HTR-8/SVneo (cell line): Measurements from ENCODE around the gene PDHX.
"Not testable (repeated sequence)": the region's sequence is repeated elsewhere in the genome, so short reads cannot be mapped to it uniquely, and the experiment has no call there.

ENCODE experiments used
- DNase-seq: peaks from one replicate; pipeline ENCODE4 v3.0.0; 2011; ENCODE audit warnings: low spot score, mixed read lengths; ENCODE audit not compliant: insufficient read length
- FAIRE-seq: peaks from 2 replicates; lab custom pipeline; 2011; peaks lifted over from hg19 to GRCh38; lab: Jason Lieb, UNC

The PDHX gene

GRCh38 chr11:34909955-34910354 is 6.5 kb upstream of the PDHX start:
- FAIRE-seq, result no peak
- DNase-seq, result no peak

- no peak for FAIRE-seq
Observed at GRCh38 chr11:34910817-34911216, 5.6 kb upstream of the PDHX start.

DNA sequence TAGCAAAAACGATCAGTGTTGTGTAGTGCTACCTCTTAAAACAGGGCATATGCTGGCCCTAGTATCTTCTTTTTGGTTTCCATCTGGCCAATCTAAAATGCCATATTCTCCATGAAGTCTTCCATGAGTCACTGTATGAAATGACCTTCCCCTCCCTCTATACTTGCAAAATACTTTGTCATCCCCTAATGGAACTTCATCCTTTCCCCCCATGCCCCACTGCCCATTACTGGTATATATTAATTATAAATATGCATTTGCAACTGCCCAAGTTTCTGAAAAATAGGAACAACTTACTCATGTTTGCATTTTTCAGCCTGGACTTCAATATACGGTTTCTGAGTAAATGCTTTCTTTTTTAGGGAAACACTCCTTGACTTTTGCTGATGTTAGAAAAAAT is 4.7 kb upstream of the PDHX start:
- DNase-seq, result no peak

More at GRCh38 chr11:34910817-34911216, 5.6 kb upstream of the PDHX start:
- no peak for DNase-seq

GRCh38 chr11:34913556-34913955 is 2.9 kb upstream of the PDHX start:
- DNase-seq, FAIRE-seq: not testable (repeated sequence)

More for the DNA sequence above, 4.7 kb upstream of the PDHX start:
- FAIRE-seq, result no peak

GRCh38 chr11:34915136-34916014 is 1.0 kb upstream of the PDHX start:
- DNase-seq (peak; percentile 20), FAIRE-seq (no peak)

- DNase-seq, result peak; percentile 21
- FAIRE-seq, result no peak
Observed at GRCh38 chr11:34916843-34917770, 689 bp downstream of the PDHX start.

- DNase-seq (no peak), FAIRE-seq (no peak)
Observed at GRCh38 chr11:34921156-34921555, 4.7 kb downstream of the PDHX start.

GRCh38 chr11:34924714-34925113 is 8.3 kb downstream of the PDHX start:
- no peak for FAIRE-seq
- no peak for DNase-seq

- no peak for FAIRE-seq
- DNase-seq, result peak; percentile 25
Observed at GRCh38 chr11:34926101-34926830, 9.8 kb downstream of the PDHX start.

DNA sequence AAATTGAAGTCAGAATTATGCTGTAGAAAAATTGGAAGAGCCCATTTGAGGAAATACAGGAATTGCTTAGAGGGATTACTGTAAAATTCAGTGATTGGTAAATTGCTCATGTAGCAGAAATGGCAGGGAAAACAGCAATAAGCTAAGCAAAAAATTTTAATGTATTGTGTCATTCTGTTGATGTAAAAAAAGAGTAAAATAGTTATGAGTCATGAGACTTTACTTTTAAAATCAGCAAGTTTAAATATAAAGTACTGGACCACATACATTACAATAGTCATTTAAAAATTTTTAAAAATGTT is 10.4 kb downstream of the PDHX start:
- FAIRE-seq (no peak), DNase-seq (no peak)

DNA sequence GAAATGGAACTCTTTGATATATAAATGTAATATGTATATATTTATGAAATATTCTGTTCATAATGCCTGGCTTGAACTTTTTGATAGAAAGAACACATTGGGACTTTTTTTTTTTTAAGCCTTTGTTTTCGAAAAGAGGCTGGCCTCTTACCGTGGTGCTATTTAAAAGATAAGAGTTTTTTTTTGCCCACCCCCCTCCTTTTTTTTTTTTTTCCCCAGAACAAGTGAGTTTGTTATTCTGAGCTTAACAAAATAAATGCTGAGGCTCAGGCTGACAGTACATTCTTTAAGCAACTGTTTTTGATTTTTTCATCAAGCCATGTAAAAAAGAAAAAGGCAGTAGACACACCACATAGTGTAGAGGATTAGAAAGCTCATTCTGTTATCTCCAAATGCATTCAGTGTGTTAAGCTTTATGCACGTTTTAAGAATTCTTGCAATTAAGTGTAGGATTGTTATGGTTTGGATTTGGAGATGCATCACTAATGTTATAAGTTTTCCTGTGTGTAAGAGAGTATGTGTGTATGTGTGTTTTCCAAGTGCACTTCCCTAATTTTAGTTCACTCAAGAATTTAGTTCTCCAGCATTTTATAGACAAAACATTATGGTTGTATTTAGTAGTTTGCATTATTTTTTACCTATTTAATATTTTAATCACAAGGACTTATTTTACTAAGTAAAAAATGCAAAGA is 12.0 kb downstream of the PDHX start:
- DNase-seq, result no peak
- FAIRE-seq, result no peak

- DNase-seq, result no peak
- no peak for FAIRE-seq
Observed at GRCh38 chr11:34928960-34929680, 12.7 kb downstream of the PDHX start.

DNA sequence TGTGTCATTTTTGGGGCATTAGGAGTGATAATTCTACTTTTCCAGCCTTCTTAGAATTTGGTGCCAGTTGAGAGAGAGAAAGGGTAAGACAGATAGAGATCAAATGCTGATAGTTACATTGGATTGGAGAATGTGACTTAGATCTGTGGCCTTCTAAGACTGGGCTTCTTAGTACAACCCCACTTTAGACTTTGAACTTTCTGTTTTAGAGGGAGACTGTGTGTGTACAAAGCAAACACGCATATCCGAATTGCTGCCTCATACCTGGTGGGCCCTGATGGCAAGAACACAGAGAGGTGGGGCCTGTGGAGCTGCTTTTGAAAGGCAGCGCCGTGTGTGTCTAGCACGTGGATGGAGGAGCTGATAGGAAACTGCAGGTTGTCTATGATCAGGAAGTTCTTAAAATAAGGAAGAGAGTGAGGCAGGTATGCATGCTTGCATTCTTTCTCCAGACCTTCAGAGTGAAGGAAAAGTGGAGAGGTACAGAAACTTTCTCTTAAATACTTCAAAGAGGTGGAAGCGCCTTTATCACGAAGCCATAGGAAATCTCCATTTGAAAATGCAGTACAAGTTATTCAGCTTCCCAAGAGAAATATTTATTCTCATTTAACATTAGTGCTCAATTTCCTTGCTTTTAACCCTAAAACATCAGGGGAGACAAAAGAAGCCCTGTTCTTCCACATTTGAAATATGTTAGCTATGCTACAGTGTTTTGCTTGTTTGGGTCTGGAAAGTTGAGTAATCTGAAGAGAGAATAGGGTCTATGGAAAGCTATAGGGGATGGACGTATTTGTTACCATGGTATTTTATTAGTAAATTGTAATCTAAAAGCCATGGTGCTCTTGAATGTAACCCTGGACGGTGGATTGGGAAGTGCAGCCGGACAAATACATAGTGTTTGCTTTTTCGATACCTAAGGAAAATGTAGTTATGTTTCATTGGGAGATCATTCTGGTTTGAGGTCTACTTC is 13.7 kb downstream of the PDHX start:
- DNase-seq (no peak), FAIRE-seq (no peak)

- no peak for DNase-seq
- no peak for FAIRE-seq
Observed at GRCh38 chr11:34936945-34937629, 20.7 kb downstream of the PDHX start.

DNA sequence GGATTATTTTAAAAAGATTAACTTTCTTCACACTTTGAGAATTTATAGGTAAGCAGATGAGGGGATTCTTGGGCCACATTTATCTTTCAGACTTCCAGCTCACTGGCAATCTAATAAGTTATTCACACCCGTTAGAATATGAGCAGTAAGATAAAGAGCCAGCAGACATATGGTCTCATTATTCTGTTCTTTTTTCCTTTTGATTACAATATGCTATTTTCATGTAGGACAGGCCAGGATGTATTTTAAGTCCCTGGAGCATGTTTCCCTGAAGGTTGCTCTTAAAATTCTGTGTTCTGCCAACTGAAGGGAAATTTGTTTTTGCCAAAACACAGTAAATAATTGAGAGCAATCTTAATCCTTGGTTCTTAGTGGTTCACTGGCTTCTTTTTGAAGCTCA is 22.2 kb downstream of the PDHX start:
- no peak for DNase-seq
- FAIRE-seq, result no peak

- FAIRE-seq, result no peak
- DNase-seq, result no peak
Observed at GRCh38 chr11:34940026-34940677, 23.7 kb downstream of the PDHX start.

GRCh38 chr11:34941688-34942087 is 25.3 kb downstream of the PDHX start:
- DNase-seq (no peak), FAIRE-seq (no peak)
